GM10266 (cell line): ENCODE results near the gene NCBP3.

ENCODE experiments used
- DNase-seq: peaks from one replicate; pipeline ENCODE4 v3.0.0; 2012; ENCODE audit errors: extremely low spot score
- TF ChIP-seq, protein P1 (sequence below): IDR thresholded peaks from 2 replicates; pipeline ENCODE4 v1.5.1; 2012; ENCODE audit warnings: mild to moderate bottlenecking, low read depth; ENCODE audit not compliant: control insufficient read depth, insufficient read depth; ENCODE audit errors: missing control alignments

The NCBP3 gene

DNA sequence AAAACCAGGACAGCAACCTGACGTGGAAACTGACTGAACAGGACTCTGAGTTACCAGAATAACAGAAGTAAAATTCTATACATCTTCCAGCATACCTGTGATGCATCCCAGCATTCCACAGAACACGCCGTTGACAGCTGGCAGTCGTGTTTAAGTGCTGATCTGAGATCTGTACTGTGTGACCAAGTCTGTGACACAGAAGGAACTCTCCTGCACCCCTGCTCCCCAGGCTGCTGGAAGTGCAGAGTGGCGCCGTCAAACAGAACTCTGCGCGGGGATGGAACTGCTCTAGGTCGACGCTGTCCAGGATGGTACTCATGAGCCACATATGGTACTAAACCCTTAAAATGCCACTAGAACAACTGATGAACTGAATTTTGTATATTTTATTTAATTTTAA is 44.3 kb downstream of the NCBP3 start:
- TF ChIP-seq, protein P1, sequence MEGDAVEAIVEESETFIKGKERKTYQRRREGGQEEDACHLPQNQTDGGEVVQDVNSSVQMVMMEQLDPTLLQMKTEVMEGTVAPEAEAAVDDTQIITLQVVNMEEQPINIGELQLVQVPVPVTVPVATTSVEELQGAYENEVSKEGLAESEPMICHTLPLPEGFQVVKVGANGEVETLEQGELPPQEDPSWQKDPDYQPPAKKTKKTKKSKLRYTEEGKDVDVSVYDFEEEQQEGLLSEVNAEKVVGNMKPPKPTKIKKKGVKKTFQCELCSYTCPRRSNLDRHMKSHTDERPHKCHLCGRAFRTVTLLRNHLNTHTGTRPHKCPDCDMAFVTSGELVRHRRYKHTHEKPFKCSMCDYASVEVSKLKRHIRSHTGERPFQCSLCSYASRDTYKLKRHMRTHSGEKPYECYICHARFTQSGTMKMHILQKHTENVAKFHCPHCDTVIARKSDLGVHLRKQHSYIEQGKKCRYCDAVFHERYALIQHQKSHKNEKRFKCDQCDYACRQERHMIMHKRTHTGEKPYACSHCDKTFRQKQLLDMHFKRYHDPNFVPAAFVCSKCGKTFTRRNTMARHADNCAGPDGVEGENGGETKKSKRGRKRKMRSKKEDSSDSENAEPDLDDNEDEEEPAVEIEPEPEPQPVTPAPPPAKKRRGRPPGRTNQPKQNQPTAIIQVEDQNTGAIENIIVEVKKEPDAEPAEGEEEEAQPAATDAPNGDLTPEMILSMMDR: no peak

DNA sequence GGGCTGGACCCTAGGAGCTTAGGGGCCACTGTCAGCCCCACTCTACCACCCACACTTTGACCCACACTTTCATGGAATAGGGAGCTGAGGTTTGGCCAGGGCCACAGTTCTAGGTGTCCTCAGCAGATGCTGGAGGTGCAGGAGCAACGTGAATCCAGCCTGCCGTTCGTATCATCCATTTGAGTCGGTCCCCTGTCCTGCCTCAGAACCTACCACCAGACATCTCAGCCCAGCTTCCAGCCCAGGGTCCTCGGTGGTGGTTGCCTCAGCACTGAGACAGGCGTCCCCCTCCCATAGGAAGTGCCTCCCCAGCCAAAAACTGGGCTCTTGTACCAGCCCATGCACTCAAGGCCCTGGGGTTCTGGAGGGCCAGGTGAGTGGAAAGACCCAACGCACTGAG is 44.7 kb downstream of the NCBP3 start:
- TF ChIP-seq, protein P1: no peak

More for the DNA sequence above, 44.3 kb downstream of the NCBP3 start:
- no peak for DNase-seq

DNA sequence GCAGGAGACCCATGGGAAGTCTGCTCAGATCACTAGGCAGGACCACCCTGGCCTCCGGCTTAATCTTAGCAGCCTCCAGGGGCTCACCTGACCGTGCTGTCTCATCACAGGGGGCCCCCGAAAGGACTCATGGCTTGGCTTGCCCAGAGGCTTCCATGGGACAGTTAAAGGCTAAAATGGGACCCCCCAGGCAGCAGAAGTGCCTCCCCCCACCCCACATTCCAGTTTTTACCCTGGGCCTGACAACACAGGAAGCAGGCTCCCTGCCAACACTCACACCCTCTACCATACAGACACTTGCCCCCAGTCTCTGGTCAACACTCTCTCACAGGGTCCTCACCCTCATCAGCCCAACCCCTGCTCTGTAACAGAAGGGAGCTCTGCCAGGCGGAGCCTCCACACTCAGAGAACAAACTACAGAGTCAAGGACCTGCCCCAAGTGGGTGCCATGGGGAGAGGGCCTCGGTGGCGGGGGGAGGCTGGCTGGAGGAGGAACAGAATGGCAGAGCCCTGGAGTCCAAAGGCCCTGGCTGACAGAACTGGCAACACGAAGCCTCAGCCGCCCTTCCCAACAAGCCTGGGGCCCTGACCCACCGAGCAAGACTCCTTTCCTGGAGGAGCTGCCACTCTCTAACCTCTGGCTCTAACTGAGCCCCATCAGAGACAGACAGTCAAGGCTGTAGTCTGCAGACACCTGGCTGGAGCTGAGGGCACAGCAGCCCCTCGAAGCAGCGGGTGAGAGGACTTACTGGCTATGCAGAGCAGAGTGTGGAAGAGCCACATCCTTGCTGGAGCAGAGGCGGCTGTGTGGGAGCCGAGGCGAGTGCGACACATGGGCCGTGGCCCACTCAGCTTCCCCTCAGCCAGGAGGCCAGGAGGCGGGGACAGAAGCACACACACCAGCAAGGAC is 45.4 kb downstream of the NCBP3 start, which contains the start of gene ITGAE:
TSS of gene ITGAE (minus strand) at position 827 of the 910 bp plus-strand sequence. CDS start at position 783, 44 bp downstream.
- DNase-seq: no peak

More for the DNA sequence above, 44.7 kb downstream of the NCBP3 start:
- DNase-seq: no peak

DNA sequence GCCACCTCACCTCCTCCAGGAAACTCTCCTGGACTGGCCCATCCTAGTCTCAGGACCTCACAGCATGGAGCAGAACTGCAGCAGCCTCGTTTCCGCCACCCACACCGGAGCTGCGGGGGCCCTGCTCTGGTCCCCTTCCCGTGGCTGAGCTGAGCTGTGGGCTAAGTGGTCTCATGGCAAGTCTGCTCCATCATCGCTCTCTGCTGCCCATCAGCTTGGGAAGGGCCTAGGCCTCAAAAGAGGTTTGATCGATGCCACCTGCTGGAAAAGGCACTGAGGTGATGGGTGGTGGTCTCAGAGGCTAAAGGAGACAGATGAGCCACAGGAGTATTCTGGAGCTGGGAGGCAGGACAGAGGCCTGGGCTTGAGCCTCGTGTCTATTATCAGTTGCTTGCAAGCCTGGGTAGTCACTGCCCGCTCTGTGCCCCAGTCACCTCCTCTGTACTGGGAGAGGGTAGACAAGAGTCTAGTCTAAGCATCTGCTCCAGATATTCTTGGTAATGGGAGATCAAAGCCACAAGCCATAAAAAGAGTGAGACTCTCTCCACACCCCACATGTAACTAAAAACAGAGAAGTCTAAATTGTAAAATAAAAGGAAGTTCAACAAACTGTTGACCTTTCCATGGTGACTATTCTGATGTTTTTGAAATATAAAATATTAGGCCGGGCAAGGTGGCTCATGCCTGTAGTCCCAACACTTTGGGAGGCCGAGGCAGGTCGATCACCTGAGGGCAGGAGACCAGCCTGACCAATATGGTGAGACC is 46.7 kb downstream of the NCBP3 start:
- TF ChIP-seq, protein P1: no peak
- DNase-seq: no peak

More for the DNA sequence above, 45.4 kb downstream of the NCBP3 start, which contains the start of gene ITGAE:
- TF ChIP-seq, protein P1: no peak

DNA sequence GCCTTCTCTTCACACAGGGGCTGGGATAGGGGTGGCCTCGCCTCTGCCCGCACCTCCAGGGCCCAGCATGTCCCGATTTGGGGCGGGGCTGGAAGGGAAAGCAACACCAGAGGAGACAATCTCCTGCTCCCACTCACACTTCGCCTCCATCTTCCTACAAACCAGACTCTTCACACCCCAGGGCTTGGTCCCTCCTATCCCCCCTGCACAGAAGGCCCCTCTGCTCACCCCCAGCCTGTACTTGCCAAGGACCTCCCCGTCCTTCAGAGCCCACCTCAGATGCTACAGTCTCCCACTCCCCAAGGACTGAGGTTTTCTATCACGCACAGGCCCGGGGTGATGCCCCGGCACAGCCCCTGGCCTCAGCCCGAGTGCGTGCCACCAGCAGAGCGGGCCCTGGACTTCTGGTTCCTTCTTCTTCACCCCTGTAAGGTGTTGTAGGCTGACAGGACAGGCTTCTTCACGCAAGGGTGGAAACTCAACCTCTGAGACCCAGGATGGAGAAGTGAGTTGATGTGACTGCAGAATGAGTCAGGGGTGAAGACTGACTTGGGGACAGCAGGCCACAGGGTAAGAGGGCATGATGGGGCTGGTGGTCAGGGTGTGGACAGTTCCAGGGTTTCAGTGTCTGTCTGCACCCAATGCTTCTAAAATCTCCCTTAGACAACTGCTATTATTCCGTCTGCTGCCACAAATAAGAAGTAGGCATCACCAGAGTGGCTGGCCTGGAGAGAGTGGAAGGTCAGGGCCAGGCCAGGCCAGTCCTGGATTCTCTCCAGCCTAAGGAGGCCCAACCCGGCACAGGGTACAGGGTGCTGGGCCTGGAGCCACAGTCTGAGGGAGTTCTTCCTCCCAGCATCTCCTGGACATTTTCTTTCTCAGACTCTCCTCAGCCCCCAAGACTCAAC is 47.5 kb downstream of the NCBP3 start:
- TF ChIP-seq, protein P1: no peak
- DNase-seq: peak; percentile 31

DNA sequence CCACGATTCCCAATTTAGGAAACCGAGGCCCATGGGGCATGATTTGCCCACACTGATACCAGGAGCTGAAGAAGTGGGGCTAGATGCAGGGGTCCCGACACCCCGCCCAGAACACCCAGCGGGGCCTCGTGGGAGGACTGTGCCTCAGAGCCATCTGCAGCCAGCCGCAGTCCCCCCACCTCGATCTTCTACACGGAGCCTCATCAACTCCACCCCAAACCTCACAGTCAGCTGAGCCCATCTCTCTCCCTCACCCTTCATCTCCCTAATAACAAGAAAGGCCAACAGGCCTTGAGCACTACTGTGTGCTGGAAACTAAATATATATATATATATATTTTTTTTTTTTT is 49.2 kb downstream of the NCBP3 start:
- peak; percentile 65 for DNase-seq
- TF ChIP-seq, protein P1: no peak
